ENCODE data around the gene PROB1. TPM values are rescaled to one million over a fixed set of nuclear protein-coding genes. Genes with fewer than 3 reads are reported as not detected.

Gene PROB1
- polyA plus RNA-seq, 1 of the 3 experiments (the other 2 are of a cell fraction), result 0.44 TPM

- Histone ChIP-seq H4K20me1 (ENCODE audit: insufficient read depth) (no peaks in the 10 kb centered on the region), H3F3A (replicated peaks; ENCODE audit: insufficient read depth) (no peaks in the 10 kb centered on the region), H3K36me3 (replicated peaks in 1 of 2; ENCODE audit: control insufficient read depth in 1 of 2, insufficient read depth in 2 of 2, low read length in 1 of 2) (no peaks in the 10 kb centered on the region), H3K9ac (no peak overlapping the region), H3K4me1 (ENCODE audit: control insufficient read depth in 1 of 2, insufficient read depth in 2 of 2, low read depth in 1 of 2, low read length in 1 of 2) (peaks cover 0 to 23% of the 10 kb centered on the region in 2 experiments; a peak in 1 of 4 replicates), H3K4me2 (no peak overlapping the region), H3K9me2 (no peaks in the 10 kb centered on the region), H3K27me3 (ENCODE audit: insufficient read depth) (no peaks in the 10 kb centered on the region), H3K27ac (ENCODE audit: low read depth in 2 of 2, low read length in 1 of 2) (no peak overlapping the region), H3K4me3 (ENCODE audit: low read depth in 2 of 2, low read length in 1 of 2) (no peak overlapping the region), H2AFZ (ENCODE audit: low read depth) (no peak overlapping the region), H3K9me3 (no peaks in the 10 kb centered on the region), H3K79me2 (ENCODE audit: insufficient read depth) (no peaks in the 10 kb centered on the region)
- WGBS (ENCODE audit: low lambda C conversion rate), result 87% methylated on average over 5 of the region's 5 CpGs
- POLR2A ChIA-PET, result no interaction called here
- CTCF ChIA-PET, result interaction anchor here (0.9 kb wide), 1 partner anchor 8 kb away, joined by 4 read pairs; no protein-coding TSS in a partner anchor
- DNase-seq, result no peak
- TF ChIP-seq USF1 (IDR thresholded peaks at IDR 0.05; ENCODE audit: borderline replicate concordance, low read depth), result no peak
- no peak for TF ChIP-seq NFIC (IDR thresholded peaks at IDR 0.05; ENCODE audit: borderline replicate concordance)
- no peak for TF ChIP-seq RCOR1 (IDR thresholded peaks at IDR 0.05; ENCODE audit: low read length)
Measured at GRCh38 chr5:139386050-139386438, 8.9 kb downstream of the PROB1 start.

GRCh38 chr5:139385061-139386049 lies 9.5 kb downstream of the PROB1 start:
- no peak overlapping the region for H3K27ac ChIP-seq (ENCODE audit: low read depth in 2 of 2, low read length in 1 of 2)
- 0 out of 2 replicates have a peak overlapping the region, but pooled peaks have one; percentile 11 for H2AFZ ChIP-seq (ENCODE audit: low read depth)
- H3K4me3 ChIP-seq (ENCODE audit: low read depth in 2 of 2, low read length in 1 of 2), result no peak overlapping the region
- no peaks in the 10 kb centered on the region for H3K9me3 ChIP-seq
- ChIA-PET POLR2A (no interaction called here), CTCF (interaction anchor here (0.9 kb wide), 1 partner anchor 9 kb away, joined by 4 read pairs; no protein-coding TSS in a partner anchor)
- WGBS (ENCODE audit: low lambda C conversion rate), result 73% methylated on average over 8 of the region's 8 CpGs
- H3K79me2 ChIP-seq (ENCODE audit: insufficient read depth), result no peaks in the 10 kb centered on the region
- no peaks in the 10 kb centered on the region for H4K20me1 ChIP-seq (ENCODE audit: insufficient read depth)
- no peak overlapping the region for H3K4me2 ChIP-seq
- H3K36me3 ChIP-seq (replicated peaks in 1 of 2; ENCODE audit: control insufficient read depth in 1 of 2, insufficient read depth in 2 of 2, low read length in 1 of 2), result no peaks in the 10 kb centered on the region
- H3K9ac ChIP-seq, result no peak overlapping the region
- peaks cover 0 to 23% of the 10 kb centered on the region in 2 experiments; a peak in 1 of 4 replicates for H3K4me1 ChIP-seq (ENCODE audit: control insufficient read depth in 1 of 2, insufficient read depth in 2 of 2, low read depth in 1 of 2, low read length in 1 of 2)
- no peaks in the 10 kb centered on the region for H3F3A ChIP-seq (replicated peaks; ENCODE audit: insufficient read depth)
- no peaks in the 10 kb centered on the region for H3K9me2 ChIP-seq
- DNase-seq, result no peak
- no peaks in the 10 kb centered on the region for H3K27me3 ChIP-seq (ENCODE audit: insufficient read depth)
- TF ChIP-seq POLR2AphosphoS5 (IDR thresholded peaks at IDR 0.05; ENCODE audit: low read depth, low read length), result no peak
- TF ChIP-seq PBX3 (IDR thresholded peaks at IDR 0.05), result no peak
- no peak for TF ChIP-seq CTCF (IDR thresholded peaks at IDR 0.05)
- no peak for TF ChIP-seq EP300 (IDR thresholded peaks at IDR 0.05; ENCODE audit: borderline replicate concordance in 1 of 2, low read depth in 1 of 2, low read length in 1 of 2)
- TF ChIP-seq MEF2A (IDR thresholded peaks at IDR 0.05; ENCODE audit: borderline replicate concordance, low read depth), result no peak
- no peak for TF ChIP-seq RAD21 (IDR thresholded peaks at IDR 0.05; ENCODE audit: low read length)
- TF ChIP-seq SMC3 (IDR thresholded peaks at IDR 0.05; ENCODE audit: low read depth, low read length), result no peak
- no peak for TF ChIP-seq TAF1 (IDR thresholded peaks at IDR 0.05; ENCODE audit: borderline replicate concordance, low read depth, low read length)
- no peak for TF ChIP-seq FOXJ3 (CRISPR knock-in tag; IDR thresholded peaks at IDR 0.05)

All from SK-N-SH (cell line).